HepG2 (cell line): ENCODE data around the gene NUP107.
A peak's percentile ranks its signal among the peaks of the same experiment; 100 is the strongest.

ENCODE experiments used
- BHLHE40 ChIP-seq: IDR thresholded peaks from 2 replicates; pipeline ENCODE4 v1.6.1; 2011; ENCODE audit warnings: low read length, improper control_type of control experiment
- CEBPB ChIP-seq: IDR thresholded peaks from 2 replicates; pipeline ENCODE4 v1.6.1; 2011; ENCODE audit warnings: low read depth, low read length, improper control_type of control experiment, borderline replicate concordance
- CREB1 ChIP-seq, 2 experiments: fragments of 450-650 bp in 1 of 2; IDR thresholded peaks; 2 replicates each; pipeline ENCODE4 v1.6.1; 2016 to 2017; ENCODE audit warnings: control low read depth in 1 of 2, mild to moderate bottlenecking in 1 of 2, missing compliant biosample characterization in 1 of 2, missing genetic modification characterization in 1 of 2
- CTCF ChIP-seq: sonication (generic); formaldehyde crosslinking; IDR thresholded peaks from 2 replicates; pipeline ENCODE4 v1.5.0; 2020; ENCODE audit warnings: mild to moderate bottlenecking, missing genetic modification reagents, moderate library complexity
- RAD21 ChIP-seq: fragments of 450-650 bp; formaldehyde crosslinking; IDR thresholded peaks from 2 replicates; pipeline ENCODE4 v1.5.0; 2020; ENCODE audit warnings: mild to moderate bottlenecking
- SMARCC2 ChIP-seq: fragments of 450-650 bp; IDR thresholded peaks from 2 replicates; pipeline ENCODE4 v1.6.1; 2017; ENCODE audit warnings: antibody characterized with exemption, mild to moderate bottlenecking
- ZZZ3 ChIP-seq: sonication (generic); formaldehyde crosslinking; IDR thresholded peaks from 2 replicates; pipeline ENCODE4 v1.4.0; 2020; ENCODE audit warnings: missing genetic modification reagents, mild to moderate bottlenecking, borderline replicate concordance

- TF ChIP-seq CEBPB = no peak
- no peak for TF ChIP-seq BHLHE40
- no peak for TF ChIP-seq SMARCC2
- no peak; the same call in 1 of the 2 replicates for TF ChIP-seq ZZZ3 (CRISPR knock-in tag)
- TF ChIP-seq CREB1 (IDR thresholded peaks at IDR 0.05) = peak; percentile 61
- TF ChIP-seq CREB1 (CRISPR knock-in tag; IDR thresholded peaks at IDR 0.05) = peak; percentile 86
- peak; percentile 7; the same call in 1 of the 2 replicates for TF ChIP-seq RAD21 (CRISPR knock-in tag)
- TF ChIP-seq CTCF = 0 out of 2 replicates have a peak, but pooled peaks have one; percentile 10
These were observed at the start of gene NUP107 for GRCh38 chr12:68686595-68687521.
